ENCODE data around the gene COQ9. TPM values are rescaled to one million over a fixed set of nuclear protein-coding genes. Genes with fewer than 3 reads are reported as not detected.
"Not testable (repeated sequence)": the region's sequence is repeated elsewhere in the genome, so short reads cannot be mapped to it uniquely, and the experiment has no call there.

The COQ9 gene
- total and polyA plus RNA-seq, 5 donors from 2014 or later = 18.5 to 33.6 (median 26.4) TPM

DNA sequence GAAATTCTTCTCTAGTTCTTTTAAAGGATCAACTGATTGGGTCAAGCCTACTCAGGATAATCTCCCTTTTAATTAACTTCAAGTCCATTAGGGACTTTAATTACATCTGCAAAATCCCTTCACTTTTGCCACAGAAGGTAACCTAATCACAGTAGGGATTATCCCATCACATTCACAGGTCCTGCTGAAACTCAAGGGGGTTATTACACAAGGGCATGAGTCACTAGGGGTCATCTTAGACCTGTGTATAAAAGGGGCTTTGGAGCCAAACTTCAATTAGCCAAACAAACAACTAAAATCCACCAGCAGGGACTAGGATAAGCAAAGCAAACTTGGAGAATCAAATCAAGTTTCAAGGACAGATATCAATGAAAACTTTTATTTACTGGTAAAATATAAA, 19.5 kb upstream of the COQ9 start:
- peaks cover 0 to 4% (median 0%) of the 10 kb centered on the region in 4 donors for H3K4me1 Mint-ChIP-seq
- no peaks in the 10 kb centered on the region for H3K4me1 ChIP-seq (ENCODE audit: control insufficient read depth, insufficient read depth, low read length, poor library complexity, severe bottlenecking)
- no peak overlapping the region for H3K27ac Mint-ChIP-seq
- no peak for ATAC-seq (ENCODE audit: low read depth in 2 of 2)
- no peaks in the 10 kb centered on the region for H3K27me3 ChIP-seq (ENCODE audit: control insufficient read depth, insufficient read depth, low read length)
- peaks cover 42% of the 10 kb centered on the region for H3K36me3 Mint-ChIP-seq
- peaks cover 53% of the 10 kb centered on the region for H3K36me3 ChIP-seq (ENCODE audit: control insufficient read depth, insufficient read depth, low read length)
- DNase-seq = no peak
- no peaks in the 10 kb centered on the region for H3K9me3 Mint-ChIP-seq
- no peaks in the 10 kb centered on the region for H3K9me3 ChIP-seq (ENCODE audit: control insufficient read depth in 2 of 2, low read length in 2 of 2)
- H3K27ac ChIP-seq (ENCODE audit: insufficient read depth, low read length, poor library complexity, severe bottlenecking) = no peak overlapping the region
- no peaks in the 10 kb centered on the region for H3K27me3 Mint-ChIP-seq
- no peak overlapping the region for H3K4me3 Mint-ChIP-seq
- H3K4me3 ChIP-seq (ENCODE audit: low read depth, low read length) = no peak overlapping the region

DNA sequence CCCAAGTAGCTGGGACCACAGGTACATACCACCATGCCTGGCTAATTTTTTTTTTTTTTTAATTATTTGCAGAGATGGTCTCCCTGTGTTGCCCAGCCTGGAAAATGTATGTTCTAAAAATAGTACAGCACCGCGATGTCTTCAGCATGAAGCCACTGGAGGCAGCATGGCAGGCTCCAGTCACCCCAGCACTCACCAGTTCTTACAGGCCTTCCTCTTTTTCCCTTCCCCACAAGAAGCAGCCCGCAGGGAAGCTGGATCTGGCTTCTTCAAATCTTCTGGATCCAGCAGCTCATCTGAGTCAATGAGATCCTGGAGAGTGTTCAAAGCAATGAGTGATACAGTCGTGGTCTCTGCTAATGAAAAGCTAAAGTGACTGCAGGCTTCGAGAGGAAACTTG, 16.3 kb upstream of the COQ9 start:
- Histone ChIP-seq H3K27me3 (ENCODE audit: control insufficient read depth, insufficient read depth, low read length) (no peaks in the 10 kb centered on the region), H3K4me3 (ENCODE audit: low read depth, low read length) (no peak overlapping the region), H3K27ac (ENCODE audit: insufficient read depth, low read length, poor library complexity, severe bottlenecking) (no peak overlapping the region), H3K9me3 (ENCODE audit: control insufficient read depth in 2 of 2, low read length in 2 of 2) (no peaks in the 10 kb centered on the region), H3K4me1 (ENCODE audit: control insufficient read depth, insufficient read depth, low read length, poor library complexity, severe bottlenecking) (no peaks in the 10 kb centered on the region), H3K36me3 (ENCODE audit: control insufficient read depth, insufficient read depth, low read length) (peaks cover 80% of the 10 kb centered on the region)
- Mint-ChIP-seq H3K4me3 (no peak overlapping the region), H3K27ac (no peak overlapping the region), H3K9me3 (no peaks in the 10 kb centered on the region), H3K4me1 (peaks cover 0 to 4% (median 1%) of the 10 kb centered on the region in 4 donors), H3K27me3 (no peaks in the 10 kb centered on the region), H3K36me3 (peaks cover 58% of the 10 kb centered on the region)
- DNase-seq (no peak), ATAC-seq (ENCODE audit: low read depth in 2 of 2) (no peak)

DNA sequence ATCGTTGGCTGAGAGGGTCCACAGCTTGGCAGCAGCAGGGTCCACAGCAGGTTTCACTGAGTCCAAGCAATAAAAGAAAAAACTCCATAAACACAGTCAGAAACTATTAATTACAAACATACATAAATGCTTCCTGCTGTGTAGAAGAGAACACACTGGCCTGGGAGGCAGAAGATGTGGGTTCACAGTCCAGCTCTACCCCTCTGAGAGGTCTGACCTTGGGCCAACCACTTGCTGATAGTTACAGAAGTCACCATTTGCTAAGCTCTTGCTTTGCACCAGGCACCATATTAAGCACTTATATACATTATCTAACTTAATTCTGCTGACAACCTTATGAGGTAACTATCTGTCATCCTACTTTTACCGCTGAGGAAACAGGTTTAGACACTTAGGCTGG, 14.8 kb upstream of the COQ9 start:
- ATAC-seq (ENCODE audit: low read depth in 2 of 2) = no peak
- Mint-ChIP-seq H3K27me3 (no peaks in the 10 kb centered on the region), H3K36me3 (peaks cover 56% of the 10 kb centered on the region), H3K9me3 (no peaks in the 10 kb centered on the region), H3K27ac (peak overlapping the region in 2 of 3 donors; percentile 22 to 44), H3K4me3 (no peak overlapping the region), H3K4me1 (peaks cover 0 to 4% (median 1%) of the 10 kb centered on the region in 4 donors)
- H3K9me3 ChIP-seq (ENCODE audit: control insufficient read depth in 2 of 2, low read length in 2 of 2) = no peaks in the 10 kb centered on the region
- no peak overlapping the region for H3K27ac ChIP-seq (ENCODE audit: insufficient read depth, low read length, poor library complexity, severe bottlenecking)
- peaks cover 80% of the 10 kb centered on the region for H3K36me3 ChIP-seq (ENCODE audit: control insufficient read depth, insufficient read depth, low read length)
- no peaks in the 10 kb centered on the region for H3K27me3 ChIP-seq (ENCODE audit: control insufficient read depth, insufficient read depth, low read length)
- no peak for DNase-seq
- H3K4me3 ChIP-seq (ENCODE audit: low read depth, low read length) = no peak overlapping the region
- no peaks in the 10 kb centered on the region for H3K4me1 ChIP-seq (ENCODE audit: control insufficient read depth, insufficient read depth, low read length, poor library complexity, severe bottlenecking)

DNA sequence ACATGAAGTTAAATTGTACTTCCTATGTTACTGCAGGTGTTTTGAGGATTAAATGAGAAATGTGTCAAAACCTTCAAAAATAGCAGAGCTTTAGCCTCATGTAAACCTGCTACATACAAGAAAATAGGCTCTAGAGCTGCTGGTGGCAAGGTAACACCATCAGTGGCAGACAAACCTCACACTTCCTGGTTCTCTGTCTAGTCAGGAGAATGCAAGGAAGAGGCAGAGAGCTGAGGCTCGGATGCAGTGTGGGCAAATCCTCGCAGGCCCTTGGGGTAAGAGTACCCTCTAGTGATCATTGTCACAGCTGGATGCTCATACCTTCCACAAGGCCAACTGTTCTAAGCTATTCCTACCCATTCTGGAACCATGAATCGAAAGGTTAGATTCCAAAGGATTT, 14.3 kb upstream of the COQ9 start:
- H3K4me3 ChIP-seq (ENCODE audit: low read depth, low read length) = no peak overlapping the region
- peaks cover 54% of the 10 kb centered on the region for H3K36me3 Mint-ChIP-seq
- ATAC-seq (ENCODE audit: low read depth in 2 of 2) (no peak), DNase-seq (no peak)
- peaks cover 79% of the 10 kb centered on the region for H3K36me3 ChIP-seq (ENCODE audit: control insufficient read depth, insufficient read depth, low read length)
- no peak overlapping the region for H3K27ac ChIP-seq (ENCODE audit: insufficient read depth, low read length, poor library complexity, severe bottlenecking)
- no peaks in the 10 kb centered on the region for H3K27me3 Mint-ChIP-seq
- peaks cover 0 to 4% (median 1%) of the 10 kb centered on the region in 4 donors for H3K4me1 Mint-ChIP-seq
- H3K4me3 Mint-ChIP-seq = no peak overlapping the region
- no peaks in the 10 kb centered on the region for H3K4me1 ChIP-seq (ENCODE audit: control insufficient read depth, insufficient read depth, low read length, poor library complexity, severe bottlenecking)
- H3K27ac Mint-ChIP-seq = peak overlapping the region in 2 of 3 donors; percentile 14 to 44
- no peaks in the 10 kb centered on the region for H3K9me3 ChIP-seq (ENCODE audit: control insufficient read depth in 2 of 2, low read length in 2 of 2)
- H3K9me3 Mint-ChIP-seq = no peaks in the 10 kb centered on the region
- H3K27me3 ChIP-seq (ENCODE audit: control insufficient read depth, insufficient read depth, low read length) = no peaks in the 10 kb centered on the region

DNA sequence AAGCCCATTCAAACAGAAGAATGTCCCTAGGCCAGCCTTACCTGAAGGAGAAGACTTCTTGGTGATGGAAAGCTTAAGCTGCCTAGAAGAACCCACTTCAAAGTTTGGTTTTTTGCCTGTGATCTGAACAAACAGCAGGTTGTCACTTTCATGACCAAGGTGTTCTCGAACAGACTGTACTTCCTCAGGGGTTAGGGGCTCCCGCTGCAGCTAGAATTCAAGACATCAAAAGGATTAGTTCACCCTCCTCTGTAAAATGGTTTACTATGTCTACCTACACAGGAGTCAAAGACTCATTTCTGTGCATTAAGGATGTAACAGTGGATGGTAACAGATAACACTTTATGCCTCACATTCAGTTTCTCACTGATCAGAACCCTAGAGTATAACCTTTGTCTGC, 13.3 kb upstream of the COQ9 start:
- Histone ChIP-seq H3K4me1 (ENCODE audit: control insufficient read depth, insufficient read depth, low read length, poor library complexity, severe bottlenecking) (no peaks in the 10 kb centered on the region), H3K27ac (ENCODE audit: insufficient read depth, low read length, poor library complexity, severe bottlenecking) (no peak overlapping the region), H3K27me3 (ENCODE audit: control insufficient read depth, insufficient read depth, low read length) (no peaks in the 10 kb centered on the region), H3K9me3 (ENCODE audit: control insufficient read depth in 2 of 2, low read length in 2 of 2) (no peaks in the 10 kb centered on the region), H3K4me3 (ENCODE audit: low read depth, low read length) (no peak overlapping the region), H3K36me3 (ENCODE audit: control insufficient read depth, insufficient read depth, low read length) (peaks cover 77% of the 10 kb centered on the region)
- no peaks in the 10 kb centered on the region for H3K9me3 Mint-ChIP-seq
- ATAC-seq (ENCODE audit: low read depth in 2 of 2) (no peak), DNase-seq (no peak)
- H3K4me3 Mint-ChIP-seq = no peak overlapping the region
- peaks cover 55% of the 10 kb centered on the region for H3K36me3 Mint-ChIP-seq
- peak overlapping the region in 1 of 3 donors; percentile 65 for H3K27ac Mint-ChIP-seq
- no peaks in the 10 kb centered on the region for H3K27me3 Mint-ChIP-seq
- peaks cover 2 to 9% (median 3%) of the 10 kb centered on the region in 4 donors for H3K4me1 Mint-ChIP-seq

DNA sequence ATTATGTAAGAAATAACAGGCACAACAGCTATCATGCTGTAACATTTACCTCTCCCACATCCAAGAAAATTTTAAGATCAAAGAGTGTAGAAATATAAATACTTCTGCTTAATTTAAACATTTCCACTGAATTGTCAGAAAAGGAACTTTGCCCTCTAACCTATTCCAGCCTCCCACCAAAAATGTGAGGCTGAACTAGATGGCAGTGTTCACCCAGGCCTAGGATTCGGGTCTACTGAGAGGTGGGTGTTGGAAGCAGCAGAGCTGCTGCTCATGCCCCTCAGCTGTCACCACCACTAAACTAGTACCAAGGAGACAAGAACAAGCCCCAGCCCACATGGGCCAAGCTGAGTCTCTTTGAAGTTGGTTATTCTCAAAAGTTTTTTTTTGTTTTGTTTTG, 11.4 kb upstream of the COQ9 start:
- ATAC-seq (ENCODE audit: low read depth in 2 of 2) (no peak), DNase-seq (no peak)
- Histone ChIP-seq H3K4me3 (ENCODE audit: low read depth, low read length) (no peak overlapping the region), H3K27me3 (ENCODE audit: control insufficient read depth, insufficient read depth, low read length) (no peaks in the 10 kb centered on the region), H3K36me3 (ENCODE audit: control insufficient read depth, insufficient read depth, low read length) (peaks cover 71% of the 10 kb centered on the region), H3K27ac (ENCODE audit: insufficient read depth, low read length, poor library complexity, severe bottlenecking) (no peak overlapping the region), H3K9me3 (ENCODE audit: control insufficient read depth in 2 of 2, low read length in 2 of 2) (peaks cover 3 to 12% of the 10 kb centered on the region in 2 experiments), H3K4me1 (ENCODE audit: control insufficient read depth, insufficient read depth, low read length, poor library complexity, severe bottlenecking) (no peaks in the 10 kb centered on the region)
- Mint-ChIP-seq H3K27me3 (no peaks in the 10 kb centered on the region), H3K4me3 (no peak overlapping the region), H3K4me1 (peaks cover 2 to 9% (median 4%) of the 10 kb centered on the region in 4 donors), H3K9me3 (peaks cover 0 to 12% (median 0%) of the 10 kb centered on the region in 7 donors), H3K36me3 (peaks cover 62% of the 10 kb centered on the region), H3K27ac (peak overlapping the region in 1 of 3 donors; percentile 48)

DNA sequence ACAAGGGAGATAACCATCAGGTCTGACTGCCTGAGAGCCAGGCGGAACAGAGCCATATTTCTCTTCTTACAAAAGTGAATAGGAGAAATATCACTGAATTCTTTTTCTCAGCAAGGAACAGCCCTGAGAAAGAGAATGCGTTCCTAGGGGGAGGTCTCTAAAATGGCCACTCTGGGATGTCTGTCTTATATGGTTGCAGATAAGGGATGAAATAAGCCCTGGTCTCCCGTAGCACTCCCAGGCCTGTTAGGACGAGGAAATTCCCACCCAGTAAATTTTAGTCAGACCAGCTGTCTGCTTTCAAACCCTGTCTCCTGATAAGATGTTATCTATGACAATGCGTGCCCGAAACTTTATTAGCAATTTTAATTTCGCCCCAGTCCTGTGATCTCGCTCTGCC, 7.3 kb upstream of the COQ9 start:
- ATAC-seq (ENCODE audit: low read depth in 2 of 2) = not testable (repeated sequence)

DNA sequence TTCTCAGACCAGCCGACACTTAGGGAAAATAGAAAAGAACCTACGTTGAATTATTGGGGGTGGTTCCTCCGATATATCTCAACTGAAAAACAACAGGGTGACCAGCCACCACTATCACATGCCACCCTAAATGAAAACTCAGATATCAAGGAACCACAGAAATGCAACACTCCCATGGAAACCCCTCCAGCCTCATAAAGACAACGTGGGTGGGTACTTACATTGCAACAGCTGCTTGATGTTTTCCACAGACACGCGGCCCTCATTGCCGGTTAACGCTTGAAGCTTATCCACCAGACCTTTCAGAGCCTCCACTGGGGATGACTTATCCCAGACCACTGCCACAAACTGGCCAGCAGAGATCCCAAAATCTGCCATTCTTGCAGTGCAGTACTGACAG, 6.7 kb upstream of the COQ9 start:
- not testable (repeated sequence) for H3K4me3 ChIP-seq (ENCODE audit: low read depth, low read length); H3K4me3 Mint-ChIP-seq; H3K27ac ChIP-seq (ENCODE audit: insufficient read depth, low read length, poor library complexity, severe bottlenecking); H3K27me3 Mint-ChIP-seq; DNase-seq; H3K4me1 ChIP-seq (ENCODE audit: control insufficient read depth, insufficient read depth, low read length, poor library complexity, severe bottlenecking); H3K27me3 ChIP-seq (ENCODE audit: control insufficient read depth, insufficient read depth, low read length); H3K27ac Mint-ChIP-seq; ATAC-seq (ENCODE audit: low read depth in 2 of 2)
- peaks cover 32% of the 10 kb centered on the region for H3K36me3 ChIP-seq (ENCODE audit: control insufficient read depth, insufficient read depth, low read length)
- Mint-ChIP-seq H3K36me3 (peaks cover 43% of the 10 kb centered on the region), H3K9me3 (peaks cover 0 to 12% (median 1%) of the 10 kb centered on the region in 7 donors), H3K4me1 (peaks cover 4 to 14% (median 12%) of the 10 kb centered on the region in 4 donors)
- peaks cover 3 to 15% of the 10 kb centered on the region in 2 experiments for H3K9me3 ChIP-seq (ENCODE audit: control insufficient read depth in 2 of 2, low read length in 2 of 2)

More for the DNA sequence above, 7.3 kb upstream of the COQ9 start:
- H3K4me1 Mint-ChIP-seq = peaks cover 4 to 12% (median 9%) of the 10 kb centered on the region in 4 donors
- Histone ChIP-seq H3K36me3 (ENCODE audit: control insufficient read depth, insufficient read depth, low read length) (peaks cover 35% of the 10 kb centered on the region), H3K9me3 (ENCODE audit: control insufficient read depth in 2 of 2, low read length in 2 of 2) (peaks cover 3 to 15% of the 10 kb centered on the region in 2 experiments)
- H3K4me3 ChIP-seq (ENCODE audit: low read depth, low read length); H3K27me3 ChIP-seq (ENCODE audit: control insufficient read depth, insufficient read depth, low read length); H3K4me3 Mint-ChIP-seq; H3K27me3 Mint-ChIP-seq; H3K4me1 ChIP-seq (ENCODE audit: control insufficient read depth, insufficient read depth, low read length, poor library complexity, severe bottlenecking); H3K27ac ChIP-seq (ENCODE audit: insufficient read depth, low read length, poor library complexity, severe bottlenecking); DNase-seq; H3K27ac Mint-ChIP-seq: not testable (repeated sequence)
- peaks cover 43% of the 10 kb centered on the region for H3K36me3 Mint-ChIP-seq
- peaks cover 0 to 12% (median 1%) of the 10 kb centered on the region in 7 donors for H3K9me3 Mint-ChIP-seq

Measured in CD4-positive, CD25-positive, alpha-beta regulatory T cell (primary cell).